Activated CD8-positive, alpha-beta memory T cell treated with anti-CD3 and anti-CD28 coated beads for 4 hours (primary cell): ENCODE data around the gene ME2.
"Not testable (repeated sequence)": the region's sequence is repeated elsewhere in the genome, so short reads cannot be mapped to it uniquely, and the experiment has no call there.

Experiments used
- DNase-seq, 2 donors: peaks; one replicate each; pipeline ENCODE4 v3.0.0-alpha.2; 2020; ENCODE audit warnings: low read depth in 2 of 2

Gene ME2

GRCh38 chr18:50924372-50924771 lies 45.5 kb downstream of the ME2 start:
- DNase-seq = no peak

- no peak for DNase-seq
Measured at GRCh38 chr18:50926521-50926920, 47.6 kb downstream of the ME2 start.

GRCh38 chr18:50928551-50928950 lies 49.6 kb downstream of the ME2 start:
- DNase-seq = no peak

GRCh38 chr18:50933684-50934083 lies 54.8 kb downstream of the ME2 start:
- no peak for DNase-seq

- DNase-seq = no peak
Measured at GRCh38 chr18:50934545-50935211, 55.8 kb downstream of the ME2 start.

GRCh38 chr18:50935493-50936191 lies 56.7 kb downstream of the ME2 start:
- DNase-seq = no peak

GRCh38 chr18:50937183-50937582 lies 58.3 kb downstream of the ME2 start:
- DNase-seq = no peak

- DNase-seq = no peak
Measured at GRCh38 chr18:50938912-50939311, 60.0 kb downstream of the ME2 start.

GRCh38 chr18:50944245-50944932 lies 65.5 kb downstream of the ME2 start:
- DNase-seq = no peak

GRCh38 chr18:50945918-50946317 lies 67.0 kb downstream of the ME2 start:
- not testable (repeated sequence) for DNase-seq

- DNase-seq = no peak
Measured at GRCh38 chr18:50947899-50948298, 69.0 kb downstream of the ME2 start.

- no peak for DNase-seq
Measured at GRCh38 chr18:50949185-50949584, 70.3 kb downstream of the ME2 start.

GRCh38 chr18:50950626-50951025 lies 71.7 kb downstream of the ME2 start:
- DNase-seq = no peak

GRCh38 chr18:50953822-50954221 lies 74.9 kb downstream of the ME2 start:
- DNase-seq = no peak

GRCh38 chr18:50955253-50955652 lies 76.3 kb downstream of the ME2 start:
- DNase-seq = no peak

GRCh38 chr18:50956116-50956515 lies 77.2 kb downstream of the ME2 start:
- DNase-seq = no peak

GRCh38 chr18:50961974-50962373 lies 83.1 kb downstream of the ME2 start:
- DNase-seq = no peak

- peak; percentile 18 to 24 for DNase-seq
Measured at GRCh38 chr18:50967714-50968661, 89.1 kb downstream of the ME2 start, which contains the start of gene ELAC1. TSS of gene ELAC1 (plus strand) at chr18:50968040. CDS start at chr18:50974405, 6,365 bp downstream.

- DNase-seq = no peak
Measured at GRCh38 chr18:50969448-50969847, 90.5 kb downstream of the ME2 start.

- DNase-seq = no peak
Measured at GRCh38 chr18:50970006-50970405, 91.1 kb downstream of the ME2 start.

GRCh38 chr18:50972404-50972803 lies 93.5 kb downstream of the ME2 start:
- DNase-seq = not testable (repeated sequence)
